Activated naive CD4-positive, alpha-beta T cell treated with anti-CD3 and anti-CD28 coated beads, Interleukin-2, amount 10 ng/mL, durations not matched to agents 7 days and 5 days (primary cell): Measurements from ENCODE around the gene TSPAN14.
"Not testable (repeated sequence)": the region's sequence is repeated elsewhere in the genome, so short reads cannot be mapped to it uniquely, and the experiment has no call there.

Experiments used
- CTCF ChIA-PET: fragments of 350-600 bp; sonication (Branson Sonifier 250); formaldehyde crosslinking; loops from one replicate; lab custom pipeline; 2021; ENCODE audit warnings: antibody characterized with exemption; lab: Charles Lee
- DNase-seq: peaks from one replicate; pipeline ENCODE4 v3.0.0-alpha.2; 2020
- H3K27ac Mint-ChIP-seq: one replicate; pipeline ENCODE4 v1.8.0; 2021; ENCODE audit warnings: mild to moderate bottlenecking, moderate library complexity, mixed read lengths
- H3K27me3 Mint-ChIP-seq: one replicate; pipeline ENCODE4 v1.8.0; 2021; ENCODE audit warnings: mild to moderate bottlenecking, mixed read lengths
- H3K36me3 Mint-ChIP-seq: one replicate; pipeline ENCODE4 v1.8.0; 2021; ENCODE audit warnings: mixed read lengths
- H3K4me1 Mint-ChIP-seq: one replicate; pipeline ENCODE4 v1.8.0; 2021; ENCODE audit warnings: mixed read lengths
- H3K4me3 Mint-ChIP-seq: one replicate; pipeline ENCODE4 v1.8.0; 2021; ENCODE audit warnings: mild to moderate bottlenecking, moderate library complexity, mixed read lengths
- H3K9me3 Mint-ChIP-seq: one replicate; pipeline ENCODE4 v1.8.0; 2021; ENCODE audit warnings: mixed read lengths

TSPAN14 gene

DNA sequence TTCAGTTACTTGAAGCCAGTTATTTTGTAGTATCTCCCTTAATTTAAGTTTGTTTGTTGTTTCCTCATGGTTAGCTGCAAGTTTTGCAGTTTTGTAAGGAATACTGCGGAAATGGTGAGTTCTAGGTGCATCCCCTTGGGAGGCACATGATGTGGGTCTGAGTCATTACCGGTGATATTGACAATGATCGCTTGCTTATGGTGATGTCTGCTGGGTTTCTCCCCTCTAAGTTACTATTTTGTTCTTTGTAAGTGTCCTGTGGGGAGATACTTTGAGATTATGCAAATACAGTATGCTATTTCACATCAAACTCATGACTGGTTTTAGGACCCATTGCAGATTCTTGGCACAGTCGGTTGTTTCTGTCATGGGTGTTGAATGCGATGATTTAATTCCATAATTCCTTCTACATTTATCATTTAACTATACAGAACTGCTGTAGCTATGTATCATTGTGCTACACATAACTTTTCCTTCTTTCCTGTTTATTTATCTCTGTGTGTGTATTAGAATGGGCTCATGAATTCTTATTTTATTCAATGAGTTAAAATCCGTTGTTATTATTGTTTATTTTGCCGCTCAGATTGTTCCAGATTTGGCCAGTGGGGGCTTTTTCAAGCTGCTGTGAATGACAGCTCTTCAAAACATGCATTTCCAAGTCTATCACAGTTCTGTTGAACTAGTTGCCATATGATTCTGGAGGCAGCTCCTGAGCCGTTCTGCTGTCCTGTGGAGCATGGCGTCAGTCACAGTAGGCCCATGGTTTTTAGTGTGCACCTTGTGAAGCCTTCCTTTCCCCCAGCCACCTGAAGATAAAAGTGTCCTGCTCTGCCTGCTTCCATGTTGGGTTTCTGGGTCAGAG is 18.4 kb downstream of the TSPAN14 start:
- Mint-ChIP-seq H3K27ac (peak overlapping the region; percentile 85), H3K9me3 (peaks cover 3% of the 10 kb centered on the region), H3K4me3 (peak overlapping the region; percentile 49), H3K36me3 (peaks cover 68% of the 10 kb centered on the region), H3K4me1 (peaks cover 88% of the 10 kb centered on the region), H3K27me3 (no peaks in the 10 kb centered on the region)
- CTCF ChIA-PET, result interaction anchor here (0.9 to 39.3 kb wide), 4 partner anchors 9 to 34 kb away, joined by 4 to 986 read pairs (median 10); no protein-coding TSS in a partner anchor
- DNase-seq, result no peak

GRCh38 chr10:80473096-80473657 is 19.1 kb downstream of the TSPAN14 start:
- Mint-ChIP-seq H3K4me3 (no peak overlapping the region), H3K27me3 (no peaks in the 10 kb centered on the region), H3K4me1 (peaks cover 88% of the 10 kb centered on the region), H3K9me3 (peaks cover 4% of the 10 kb centered on the region), H3K36me3 (peaks cover 75% of the 10 kb centered on the region), H3K27ac (peak overlapping the region; percentile 85)
- CTCF ChIA-PET, result interaction anchor here (0.9 to 39.3 kb wide), 3 partner anchors 10 to 33 kb away, joined by 4 to 986 read pairs (median 8); no protein-coding TSS in a partner anchor
- no peak for DNase-seq

- CTCF ChIA-PET, result interaction anchor here (1.2 to 39.3 kb wide), 2 partner anchors 17 to 32 kb away, joined by 5 to 986 read pairs; no protein-coding TSS in a partner anchor
- no peak for DNase-seq
- Mint-ChIP-seq H3K27me3 (no peaks in the 10 kb centered on the region), H3K9me3 (peaks cover 8% of the 10 kb centered on the region), H3K27ac (peak overlapping the region; percentile 85), H3K4me3 (no peak overlapping the region), H3K36me3 (peaks cover 78% of the 10 kb centered on the region), H3K4me1 (peaks cover 85% of the 10 kb centered on the region)
Measured at GRCh38 chr10:80473692-80474596, 19.8 kb downstream of the TSPAN14 start.

DNA sequence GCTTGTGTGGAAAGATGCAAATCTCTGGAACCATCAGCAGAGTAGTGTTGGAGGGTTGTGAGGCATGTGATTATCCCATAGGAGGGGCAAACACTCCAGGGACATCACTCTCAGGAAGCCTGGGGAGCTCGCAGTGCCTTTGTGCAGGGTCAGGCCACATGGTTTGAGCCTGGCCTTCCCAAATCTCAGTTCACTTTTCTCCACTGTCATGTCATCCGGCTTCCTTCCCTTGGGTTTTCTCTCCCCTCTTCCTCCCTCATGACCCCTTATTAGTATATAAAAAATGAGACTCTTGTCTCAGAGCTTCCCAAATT is 20.4 kb downstream of the TSPAN14 start:
- no peak for DNase-seq
- Mint-ChIP-seq H3K27me3 (no peaks in the 10 kb centered on the region), H3K9me3 (peaks cover 8% of the 10 kb centered on the region), H3K36me3 (peaks cover 74% of the 10 kb centered on the region), H3K4me3 (no peak overlapping the region), H3K4me1 (peaks cover 79% of the 10 kb centered on the region), H3K27ac (peak overlapping the region; percentile 85)
- CTCF ChIA-PET, result interaction anchor here (0.6 to 39.3 kb wide), 3 partner anchors 18 to 32 kb away, joined by 3 to 986 read pairs (median 5); no protein-coding TSS in a partner anchor

DNA sequence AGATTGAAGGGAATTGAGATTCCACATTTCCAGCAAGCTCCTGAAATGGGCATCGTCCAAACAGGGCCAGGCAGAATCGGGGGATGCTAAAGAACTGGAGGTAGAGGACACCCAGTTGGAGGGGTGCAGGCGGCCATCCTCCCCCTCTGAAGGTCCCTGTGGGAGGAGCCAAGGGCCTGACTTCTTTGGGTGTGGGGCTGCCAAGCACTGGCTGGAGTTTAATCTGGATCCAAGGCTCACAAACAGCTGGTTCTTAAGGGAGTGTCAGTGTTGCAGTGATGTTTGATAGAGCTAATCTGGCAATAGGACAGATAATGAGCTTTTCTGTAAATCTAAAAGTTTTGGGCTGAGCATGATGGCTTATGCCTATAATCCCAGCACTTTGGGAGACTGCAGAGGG is 20.8 kb downstream of the TSPAN14 start:
- Mint-ChIP-seq H3K36me3 (peaks cover 73% of the 10 kb centered on the region), H3K9me3 (peaks cover 8% of the 10 kb centered on the region), H3K27ac (peak overlapping the region; percentile 29), H3K4me3 (no peak overlapping the region), H3K4me1 (peaks cover 76% of the 10 kb centered on the region), H3K27me3 (no peaks in the 10 kb centered on the region)
- no peak for DNase-seq
- CTCF ChIA-PET, result interaction anchor here (0.6 to 39.3 kb wide), 3 partner anchors 18 to 31 kb away, joined by 3 to 986 read pairs (median 5); no protein-coding TSS in a partner anchor

GRCh38 chr10:80475641-80476040 is 21.5 kb downstream of the TSPAN14 start:
- not testable (repeated sequence) for H3K27me3 Mint-ChIP-seq, H3K9me3 Mint-ChIP-seq, DNase-seq, H3K4me3 Mint-ChIP-seq
- peaks cover 75% of the 10 kb centered on the region for H3K4me1 Mint-ChIP-seq
- H3K27ac Mint-ChIP-seq, result peak overlapping the region; percentile 52
- peaks cover 75% of the 10 kb centered on the region for H3K36me3 Mint-ChIP-seq
- CTCF ChIA-PET, result interaction anchor here (1.2 to 39.3 kb wide), 2 partner anchors 19 to 30 kb away, joined by 5 to 986 read pairs; no protein-coding TSS in a partner anchor

DNA sequence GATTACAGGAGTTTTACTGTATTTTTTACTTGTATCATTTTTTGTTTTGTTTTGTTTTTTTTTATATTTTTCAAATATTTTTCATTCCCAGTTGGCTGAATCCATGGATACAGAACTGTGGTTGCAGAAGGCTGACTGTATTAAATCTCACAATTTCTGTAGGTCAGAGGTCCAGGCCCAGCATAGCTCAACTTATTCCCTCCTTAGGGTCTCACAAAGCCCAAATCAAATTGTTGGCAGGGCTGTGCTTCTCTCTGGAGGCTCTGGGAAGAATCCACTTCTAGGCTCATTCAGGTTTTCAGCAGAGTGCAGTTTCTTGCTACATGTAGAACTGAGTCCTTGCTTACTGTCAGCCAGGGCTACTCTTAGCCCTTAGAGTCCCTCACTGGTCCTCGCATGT is 22.6 kb downstream of the TSPAN14 start:
- Mint-ChIP-seq H3K9me3 (peaks cover 8% of the 10 kb centered on the region), H3K4me3 (no peak overlapping the region), H3K27me3 (no peaks in the 10 kb centered on the region), H3K4me1 (peaks cover 74% of the 10 kb centered on the region), H3K36me3 (peaks cover 73% of the 10 kb centered on the region), H3K27ac (peak overlapping the region; percentile 65)
- no peak for DNase-seq
- CTCF ChIA-PET, result interaction anchor here (39.3 kb wide), 1 partner anchor 29 kb away, joined by 986 read pairs; no protein-coding TSS in a partner anchor

GRCh38 chr10:80477813-80478212 is 23.7 kb downstream of the TSPAN14 start:
- CTCF ChIA-PET, result interaction anchor here (1.3 to 39.3 kb wide), 2 partner anchors 10 to 28 kb away, joined by 4 to 986 read pairs; no protein-coding TSS in a partner anchor
- DNase-seq, result no peak
- no peaks in the 10 kb centered on the region for H3K27me3 Mint-ChIP-seq
- peaks cover 71% of the 10 kb centered on the region for H3K4me1 Mint-ChIP-seq
- peak overlapping the region; percentile 17 for H3K27ac Mint-ChIP-seq
- peaks cover 69% of the 10 kb centered on the region for H3K36me3 Mint-ChIP-seq
- H3K4me3 Mint-ChIP-seq, result no peak overlapping the region
- H3K9me3 Mint-ChIP-seq, result peaks cover 8% of the 10 kb centered on the region

GRCh38 chr10:80480373-80480772 is 26.3 kb downstream of the TSPAN14 start:
- H3K27me3 Mint-ChIP-seq, DNase-seq, CTCF ChIA-PET, H3K4me3 Mint-ChIP-seq, H3K9me3 Mint-ChIP-seq: not testable (repeated sequence)
- peaks cover 67% of the 10 kb centered on the region for H3K36me3 Mint-ChIP-seq
- H3K4me1 Mint-ChIP-seq, result peaks cover 72% of the 10 kb centered on the region
- H3K27ac Mint-ChIP-seq, result peak overlapping the region; percentile 7

- DNase-seq, result no peak
- peaks cover 8% of the 10 kb centered on the region for H3K9me3 Mint-ChIP-seq
- H3K36me3 Mint-ChIP-seq, result peaks cover 67% of the 10 kb centered on the region
- CTCF ChIA-PET, result interaction anchor here (0.7 kb wide), 1 partner anchor 10 kb away, joined by 3 read pairs; no protein-coding TSS in a partner anchor
- H3K27ac Mint-ChIP-seq, result no peak overlapping the region
- no peak overlapping the region for H3K4me3 Mint-ChIP-seq
- no peaks in the 10 kb centered on the region for H3K27me3 Mint-ChIP-seq
- H3K4me1 Mint-ChIP-seq, result peaks cover 73% of the 10 kb centered on the region
Measured at GRCh38 chr10:80480852-80481251, 26.7 kb downstream of the TSPAN14 start.

DNA sequence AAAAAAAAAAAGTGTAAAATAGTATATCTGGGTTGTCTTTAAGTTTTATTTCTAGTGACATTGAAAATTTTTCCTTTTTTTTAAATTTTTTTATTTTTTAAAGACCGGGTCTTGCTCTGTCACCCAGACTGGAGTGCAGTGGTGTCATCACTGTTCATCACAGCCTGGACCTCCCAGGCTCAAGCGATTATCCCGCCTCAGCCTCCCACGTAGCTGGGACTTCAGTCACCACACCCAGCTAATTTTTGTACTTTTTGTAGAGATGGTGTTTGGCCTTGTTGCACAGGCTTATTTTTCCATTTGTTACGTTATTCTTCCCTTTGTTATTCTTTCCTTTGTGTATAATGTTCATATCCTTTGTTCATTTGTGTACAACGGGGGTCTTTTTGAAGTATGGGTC is 30.1 kb downstream of the TSPAN14 start:
- Mint-ChIP-seq H3K36me3 (peaks cover 61% of the 10 kb centered on the region), H3K9me3 (no peaks in the 10 kb centered on the region), H3K4me1 (peaks cover 86% of the 10 kb centered on the region), H3K27ac (peak overlapping the region; percentile 95), H3K4me3 (peak overlapping the region; percentile 64), H3K27me3 (no peaks in the 10 kb centered on the region)
- CTCF ChIA-PET, result interaction anchor here (0.6 to 2.6 kb wide), 6 partner anchors 9 to 218 kb away, joined by 3 to 11 read pairs (median 4); no protein-coding TSS in a partner anchor
- DNase-seq, result no peak

DNA sequence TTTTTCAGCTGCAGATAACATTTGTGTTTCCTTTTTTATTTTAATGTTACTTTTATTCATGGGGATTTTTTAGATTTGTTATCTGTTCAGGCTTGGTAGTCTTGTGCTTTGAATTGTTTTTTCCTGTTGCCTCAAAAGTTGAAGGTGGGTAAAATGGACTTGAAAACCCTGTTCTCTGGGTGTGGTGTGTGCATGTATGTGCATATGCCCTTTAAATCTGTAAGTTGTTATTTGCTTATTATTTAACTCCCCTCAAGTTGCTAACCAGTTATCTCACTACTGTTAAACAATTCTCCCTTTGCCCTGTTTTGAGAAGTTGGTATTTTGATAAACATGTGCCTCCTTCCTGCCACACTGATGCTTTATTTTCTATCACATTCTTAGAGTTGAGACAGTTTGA is 30.6 kb downstream of the TSPAN14 start:
- Mint-ChIP-seq H3K4me1 (peaks cover 90% of the 10 kb centered on the region), H3K36me3 (peaks cover 62% of the 10 kb centered on the region), H3K4me3 (peak overlapping the region; percentile 64), H3K27ac (peak overlapping the region; percentile 95), H3K27me3 (no peaks in the 10 kb centered on the region), H3K9me3 (no peaks in the 10 kb centered on the region)
- CTCF ChIA-PET, result interaction anchor here (0.7 to 2.6 kb wide), 8 partner anchors 9 to 178 kb away, joined by 3 to 11 read pairs (median 4); no protein-coding TSS in a partner anchor
- DNase-seq, result no peak
